ENCODE measurements around the gene NADK2.
A peak's percentile ranks its signal among the peaks of the same experiment; 100 is the strongest.

The NADK2 gene

DNA sequence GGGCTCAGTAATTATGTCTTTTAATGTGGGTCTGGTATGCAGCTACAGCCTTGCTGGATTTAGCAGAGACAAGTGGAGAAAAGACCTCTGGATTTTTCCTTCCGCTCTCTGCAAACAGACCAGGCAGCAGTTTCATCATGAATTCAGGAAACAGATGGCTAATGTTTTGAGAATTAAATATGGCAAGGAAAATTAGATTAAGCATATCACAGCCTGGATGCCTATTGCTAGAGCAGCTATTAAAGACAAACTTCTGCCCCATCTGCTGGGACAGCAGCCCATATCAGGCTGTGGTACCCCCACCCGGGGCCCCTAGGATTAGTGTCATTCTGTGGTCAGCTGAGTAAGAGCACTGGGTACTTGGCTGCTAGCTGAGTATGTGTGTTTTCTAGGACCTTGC is 83.6 kb downstream of the NADK2 start:
- DNase-seq, result no peak

DNA sequence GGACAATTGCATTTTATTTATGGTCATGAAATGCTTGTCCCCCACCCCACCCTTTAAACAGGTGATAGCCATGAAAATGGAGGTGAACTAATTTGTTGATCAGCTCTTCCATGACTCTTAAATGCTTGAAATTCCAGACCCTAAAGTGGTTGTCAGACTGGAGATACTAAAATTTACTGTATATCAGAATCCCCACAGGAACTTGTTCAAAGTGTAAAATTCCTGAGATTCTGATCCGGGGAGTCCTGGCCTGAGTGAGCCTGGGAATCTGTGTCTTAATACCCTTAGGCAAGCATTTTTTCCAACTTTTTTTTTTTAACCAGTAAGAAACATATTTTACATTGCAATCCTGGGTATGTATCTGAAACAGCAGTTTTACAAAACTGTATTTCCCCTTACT is 85.1 kb downstream of the NADK2 start:
- no peak for DNase-seq

DNA sequence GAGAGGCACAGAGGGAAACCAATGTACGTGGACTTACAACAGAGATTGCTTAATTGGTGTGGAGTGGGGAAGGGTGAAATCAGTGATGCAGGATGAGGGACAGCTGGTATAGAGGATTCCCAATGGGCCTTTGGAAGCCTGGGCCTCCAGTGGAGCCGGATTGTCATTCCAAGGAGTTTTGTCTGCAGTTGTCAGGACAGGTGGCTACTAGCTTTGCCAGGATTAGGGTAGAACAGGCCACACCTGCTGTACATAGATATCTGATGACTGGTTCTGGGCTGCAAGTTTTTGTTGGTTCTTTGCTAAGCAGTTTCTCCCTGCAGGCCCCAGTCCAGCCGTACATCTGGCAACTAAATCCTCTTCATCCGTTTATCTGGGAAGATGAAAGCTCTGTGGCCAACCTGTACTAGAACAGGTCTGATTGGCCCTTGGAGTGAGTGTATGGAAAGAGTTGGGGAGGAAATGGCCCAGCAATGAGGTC is 85.6 kb downstream of the NADK2 start:
- DNase-seq, result no peak

GRCh38 chr5:36155291-36155690 is 86.4 kb downstream of the NADK2 start:
- no peak for DNase-seq

DNA sequence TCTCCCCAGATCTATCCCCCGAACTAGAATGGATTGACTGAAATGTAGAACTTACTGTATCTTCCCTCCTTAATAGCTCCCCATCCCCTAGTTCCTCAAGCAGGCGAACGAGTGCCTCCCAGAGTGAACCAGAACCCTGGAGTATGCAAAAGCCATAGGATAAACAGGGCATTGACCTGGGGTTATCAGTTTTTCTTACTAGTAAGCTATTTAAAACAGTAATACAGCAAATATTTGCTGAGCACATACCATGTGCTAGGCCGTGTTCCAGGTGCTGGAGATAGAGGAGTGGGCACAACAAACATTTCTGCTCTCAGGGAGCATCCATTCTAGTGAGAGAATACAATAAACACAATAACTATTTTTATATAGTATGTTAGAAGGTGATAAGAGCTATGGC is 88.0 kb downstream of the NADK2 start:
- no peak for DNase-seq

DNA sequence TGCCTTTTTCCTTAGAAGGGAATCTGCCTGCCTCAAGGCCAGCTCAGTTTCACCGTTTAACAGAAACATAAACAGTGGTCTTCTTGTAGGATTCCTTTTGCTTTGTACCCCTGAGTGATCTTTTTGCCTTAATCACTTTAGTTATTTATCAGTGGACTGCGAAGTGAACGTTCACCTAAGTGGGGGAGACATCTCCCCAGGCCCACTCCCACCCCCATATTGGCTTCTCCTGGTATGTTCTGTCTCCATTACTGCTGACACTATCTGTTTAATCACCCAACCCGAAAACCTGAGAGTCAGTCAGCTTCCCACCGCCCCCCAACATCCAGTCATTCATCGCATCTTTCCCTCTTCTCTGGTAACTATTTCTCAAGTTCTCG is 88.4 kb downstream of the NADK2 start:
- DNase-seq, result no peak

- no peak for DNase-seq
These were observed 89.1 kb downstream of the NADK2 start for GRCh38 chr5:36152324-36153297.

- DNase-seq, result peak; percentile 95
These were observed 90.0 kb downstream of the NADK2 start, which contains the start of the genes LMBRD2 and SKP2 for GRCh38 chr5:36151434-36152323. Gene LMBRD2, minus strand, starts transcription at chr5:36151887. Its CDS starts 8,538 bp downstream, at chr5:36143349. Gene SKP2, plus strand, starts transcription at chr5:36152111. Its CDS starts 152 bp downstream, at chr5:36152263.

GRCh38 chr5:36150676-36151433 is 90.9 kb downstream of the NADK2 start:
- peak; percentile 26 for DNase-seq

GRCh38 chr5:36147681-36148080 is 94.0 kb downstream of the NADK2 start:
- no peak for DNase-seq

DNA sequence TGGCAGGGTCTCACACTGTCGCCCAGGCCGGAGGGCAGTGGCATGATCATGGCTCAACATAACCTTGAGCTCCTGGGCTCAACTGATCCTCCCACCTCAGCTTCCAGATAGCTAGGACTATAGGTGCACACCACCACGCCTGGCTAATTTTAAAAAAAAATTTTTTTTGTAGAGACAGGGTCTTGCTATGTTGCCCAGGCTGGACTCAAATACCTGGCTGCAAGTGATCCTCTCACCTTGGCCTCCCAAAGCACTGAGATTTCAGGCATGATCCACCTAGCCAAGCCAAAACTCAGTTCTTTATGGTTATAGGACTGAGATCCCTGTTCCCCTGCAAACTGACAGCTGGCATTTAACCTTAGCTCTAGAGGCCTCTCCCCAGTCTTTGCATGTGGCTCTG is 95.3 kb downstream of the NADK2 start:
- DNase-seq, result no peak

DNA sequence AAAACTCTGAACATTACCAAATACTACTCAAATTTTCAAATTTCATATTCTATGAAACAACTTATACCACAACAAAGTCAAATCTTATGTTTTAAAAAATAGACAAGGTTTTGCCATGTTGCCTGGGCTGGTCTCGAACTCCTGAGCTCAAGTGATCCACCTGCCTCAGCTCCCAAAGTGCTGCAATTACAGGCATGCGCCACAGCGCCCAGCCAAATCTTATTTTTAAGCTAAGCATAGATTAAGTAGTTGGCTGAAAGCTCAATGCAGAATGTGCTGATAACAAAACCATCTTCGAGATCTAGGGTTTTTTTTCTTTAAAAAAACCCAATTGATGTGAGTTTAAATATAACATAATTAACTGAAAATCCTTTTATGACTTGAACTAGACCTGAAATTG is 96.4 kb downstream of the NADK2 start:
- DNase-seq, result no peak
